GM18511 (cell line): ENCODE measurements around the gene ADAM10.
"Not testable (repeated sequence)": the region's sequence is repeated elsewhere in the genome, so short reads cannot be mapped to it uniquely, and the experiment has no call there.

Experiments
- ATAC-seq: cut with Tn5 transposase; IDR thresholded peaks from one replicate; pipeline ENCODE4 v1.9.1; 2021; ENCODE audit warnings: mild to moderate bottlenecking, moderate library complexity; ENCODE audit not compliant: unreplicated experiment

Gene ADAM10

GRCh38 chr15:58677426-58677825, 72.1 kb downstream of the ADAM10 start:
- ATAC-seq: no peak

GRCh38 chr15:58676766-58677165, 72.7 kb downstream of the ADAM10 start:
- ATAC-seq: no peak

- no peak for ATAC-seq
Measured at GRCh38 chr15:58671186-58671585, 78.3 kb downstream of the ADAM10 start.

GRCh38 chr15:58669108-58669507, 80.4 kb downstream of the ADAM10 start:
- no peak for ATAC-seq

- no peak for ATAC-seq
Measured at GRCh38 chr15:58666957-58667356, 82.5 kb downstream of the ADAM10 start.

- no peak for ATAC-seq
Measured at GRCh38 chr15:58665672-58666071, 83.8 kb downstream of the ADAM10 start.

GRCh38 chr15:58650102-58650501, 99.4 kb downstream of the ADAM10 start:
- ATAC-seq: no peak

- no peak for ATAC-seq
Measured at GRCh38 chr15:58649175-58649574, 100.3 kb downstream of the ADAM10 start.

GRCh38 chr15:58643996-58644395, 105.5 kb downstream of the ADAM10 start:
- no peak for ATAC-seq

GRCh38 chr15:58641660-58642059, 107.8 kb downstream of the ADAM10 start:
- ATAC-seq: no peak

GRCh38 chr15:58639992-58640391, 109.5 kb downstream of the ADAM10 start:
- no peak for ATAC-seq

GRCh38 chr15:58639002-58639756, 110.3 kb downstream of the ADAM10 start:
- ATAC-seq: no peak

GRCh38 chr15:58632789-58633188, 116.7 kb downstream of the ADAM10 start:
- ATAC-seq: no peak

- no peak for ATAC-seq
Measured at GRCh38 chr15:58631319-58631718, 118.2 kb downstream of the ADAM10 start.

- no peak for ATAC-seq
Measured at GRCh38 chr15:58629625-58630024, 119.9 kb downstream of the ADAM10 start.

- no peak for ATAC-seq
Measured at GRCh38 chr15:58628206-58628947, 121.1 kb downstream of the ADAM10 start.

GRCh38 chr15:58627701-58628100, 121.8 kb downstream of the ADAM10 start:
- no peak for ATAC-seq

- no peak for ATAC-seq
Measured at GRCh38 chr15:58627046-58627445, 122.5 kb downstream of the ADAM10 start.

- no peak for ATAC-seq
Measured at GRCh38 chr15:58626378-58626777, 123.1 kb downstream of the ADAM10 start.

GRCh38 chr15:58622877-58623276, 126.6 kb downstream of the ADAM10 start:
- no peak for ATAC-seq

GRCh38 chr15:58620268-58620667, 129.2 kb downstream of the ADAM10 start:
- ATAC-seq: not testable (repeated sequence)

GRCh38 chr15:58616171-58616570, 133.3 kb downstream of the ADAM10 start:
- ATAC-seq: no peak
